Panc1 (cell line): ENCODE results near the gene ADAT3. TPM values are rescaled to one million over a fixed set of nuclear protein-coding genes. Genes with fewer than 3 reads are reported as not detected.
A peak's percentile ranks its signal among the peaks of the same experiment; 100 is the strongest.

Experiments
- ATAC-seq: fragments of 200-7000 bp; cut with Tn5 transposase; 2 replicates; pipeline ENCODE4 v1.9.1; 2020; ENCODE audit warnings: mild to moderate bottlenecking, moderate library complexity
- BruUV-seq: library from RNA; stranded (reverse); fragments of 400-500 nt; replicated peaks from 2 replicates; lab custom pipeline; 2021; lab: Mats Ljungman, UMichigan
- CTCF ChIA-PET: fragments of 300-600 bp; sonication (Branson Sonifier 250); formaldehyde crosslinking; loops from one replicate; lab custom pipeline; 2022; ENCODE audit warnings: antibody characterized with exemption; lab: Charles Lee
- POLR2A ChIA-PET: fragments of 300-600 bp; sonication (Branson Sonifier 250); formaldehyde crosslinking; loops from one replicate; lab custom pipeline; 2022; ENCODE audit warnings: antibody characterized with exemption; lab: Charles Lee
- DNase-seq: peaks from one replicate; pipeline ENCODE4 v3.0.0-alpha.2; 2010; ENCODE audit warnings: low read depth, low spot score
- H3K27ac ChIP-seq: 2 replicates; pipeline ENCODE4 v1.5.1; 2011; ENCODE audit warnings: mild to moderate bottlenecking, low read length, inconsistent platforms
- H3K27me3 ChIP-seq: fragments of 200-500 bp; sonication (Bioruptor generic); 2 replicates; pipeline ENCODE4 v1.6.0; 2014; ENCODE audit warnings: low read length, inconsistent platforms; ENCODE audit not compliant: control insufficient read depth, insufficient read depth
- H3K36me3 ChIP-seq: fragments of 200-500 bp; sonication (Bioruptor generic); 2 replicates; pipeline ENCODE4 v1.5.1; 2014; ENCODE audit warnings: inconsistent platforms, mild to moderate bottlenecking, low read length, moderate library complexity; ENCODE audit not compliant: control insufficient read depth, insufficient read depth
- H3K4me1 ChIP-seq: 2 replicates; pipeline ENCODE4 v1.5.1; 2011; ENCODE audit warnings: inconsistent platforms, mild to moderate bottlenecking, low read length, moderate library complexity; ENCODE audit not compliant: control insufficient read depth, insufficient read depth
- H3K4me3 ChIP-seq, 2 experiments: 2 replicates each; pipeline ENCODE4 v1.5.1; 2011 to 2012; ENCODE audit warnings: low read depth in 2 of 2, low read length in 2 of 2, mild to moderate bottlenecking in 2 of 2, inconsistent platforms in 1 of 2, moderate library complexity in 1 of 2
- H3K9me3 ChIP-seq: fragments of 200-500 bp; sonication (Bioruptor generic); 2 replicates; pipeline ENCODE4 v1.5.1; 2014; ENCODE audit warnings: low read depth, mild to moderate bottlenecking, inconsistent platforms, low read length, moderate library complexity; ENCODE audit not compliant: control insufficient read depth, insufficient read depth
- POLR2AphosphoS5 ChIP-seq: IDR thresholded peaks from 2 replicates; pipeline ENCODE4 v1.6.1; 2012; ENCODE audit warnings: mild to moderate bottlenecking, low read depth, low read length, moderate library complexity
- REST ChIP-seq, 2 experiments: IDR thresholded peaks; 2 replicates each; pipeline ENCODE4 v1.6.1; 2011 to 2012; ENCODE audit warnings: low read depth in 2 of 2, control low read depth in 1 of 2, low read length in 1 of 2, mild to moderate bottlenecking in 1 of 2, moderate library complexity in 1 of 2; ENCODE audit not compliant: insufficient read depth in 1 of 2
- SIN3A ChIP-seq: IDR thresholded peaks from 2 replicates; pipeline ENCODE4 v1.6.1; 2012; ENCODE audit warnings: low read depth, mild to moderate bottlenecking, low read length, moderate library complexity, borderline replicate concordance; ENCODE audit not compliant: insufficient read depth
- TCF7L2 ChIP-seq: IDR thresholded peaks from 2 replicates; pipeline ENCODE4 v1.6.1; 2011; ENCODE audit warnings: mild to moderate bottlenecking, low read depth, low read length, inconsistent platforms
- in situ Hi-C: cut with HindIII; loops from 2 replicates; pipeline ENCODE4 v1.10.0; 2016; ENCODE audit warnings: low sequenced_read_pairs, low pct_unique_long_range_greater_than_20kb
- intact Hi-C: fragments of 100-400 bp; cut with micrococcal nuclease; formaldehyde crosslinking; loops from one replicate; pipeline ENCODE4 v1.10.0; 2022; ENCODE audit not compliant: unreplicated experiment
- total RNA-seq: library from RNA; stranded (reverse); gene quantifications from one replicate; pipeline ENCODE4 v1.2.1, GENCODE V29; 2021; ENCODE audit not compliant: unreplicated experiment
- TF ChIP-seq, protein P1 (sequence below): fragments of 450-650 bp; IDR thresholded peaks from 2 replicates; pipeline ENCODE4 v1.5.1; 2017; ENCODE audit warnings: mild to moderate bottlenecking

ADAT3 gene
- total RNA-seq, 1 experiment from 2014 or later: 8.9 TPM

- H3K9me3 ChIP-seq: no peaks in the 10 kb centered on the region
- in situ Hi-C loops (no loop called here), intact Hi-C loops (no loop called here)
- H3K36me3 ChIP-seq: no peaks in the 10 kb centered on the region
- ChIA-PET CTCF (interaction anchor here (0.7 kb wide), 1 partner anchor 465 kb away, joined by 8 read pairs; the partner anchor contains the start of gene REEP6), POLR2A (no interaction called here)
- no peak for DNase-seq
- no peak overlapping the region for H3K27ac ChIP-seq
- H3K27me3 ChIP-seq: no peaks in the 10 kb centered on the region
- no TSS peak for BruUV-seq
- ATAC-seq: no peak
- H3K4me3 ChIP-seq: no peak overlapping the region
- no peak for TF ChIP-seq SIN3A
- TF ChIP-seq REST (IDR thresholded peaks at IDR 0.05; ENCODE audit: insufficient read depth in 1 of 2, low read depth in 2 of 2, low read length in 1 of 2): no peak
- no peak for TF ChIP-seq POLR2AphosphoS5
- TF ChIP-seq, protein P1, sequence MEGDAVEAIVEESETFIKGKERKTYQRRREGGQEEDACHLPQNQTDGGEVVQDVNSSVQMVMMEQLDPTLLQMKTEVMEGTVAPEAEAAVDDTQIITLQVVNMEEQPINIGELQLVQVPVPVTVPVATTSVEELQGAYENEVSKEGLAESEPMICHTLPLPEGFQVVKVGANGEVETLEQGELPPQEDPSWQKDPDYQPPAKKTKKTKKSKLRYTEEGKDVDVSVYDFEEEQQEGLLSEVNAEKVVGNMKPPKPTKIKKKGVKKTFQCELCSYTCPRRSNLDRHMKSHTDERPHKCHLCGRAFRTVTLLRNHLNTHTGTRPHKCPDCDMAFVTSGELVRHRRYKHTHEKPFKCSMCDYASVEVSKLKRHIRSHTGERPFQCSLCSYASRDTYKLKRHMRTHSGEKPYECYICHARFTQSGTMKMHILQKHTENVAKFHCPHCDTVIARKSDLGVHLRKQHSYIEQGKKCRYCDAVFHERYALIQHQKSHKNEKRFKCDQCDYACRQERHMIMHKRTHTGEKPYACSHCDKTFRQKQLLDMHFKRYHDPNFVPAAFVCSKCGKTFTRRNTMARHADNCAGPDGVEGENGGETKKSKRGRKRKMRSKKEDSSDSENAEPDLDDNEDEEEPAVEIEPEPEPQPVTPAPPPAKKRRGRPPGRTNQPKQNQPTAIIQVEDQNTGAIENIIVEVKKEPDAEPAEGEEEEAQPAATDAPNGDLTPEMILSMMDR: no peak
- TF ChIP-seq TCF7L2: no peak
- no peaks in the 10 kb centered on the region for H3K4me1 ChIP-seq
These were observed 50.9 kb downstream of the ADAT3 start for GRCh38 chr19:1956122-1956494.

DNA sequence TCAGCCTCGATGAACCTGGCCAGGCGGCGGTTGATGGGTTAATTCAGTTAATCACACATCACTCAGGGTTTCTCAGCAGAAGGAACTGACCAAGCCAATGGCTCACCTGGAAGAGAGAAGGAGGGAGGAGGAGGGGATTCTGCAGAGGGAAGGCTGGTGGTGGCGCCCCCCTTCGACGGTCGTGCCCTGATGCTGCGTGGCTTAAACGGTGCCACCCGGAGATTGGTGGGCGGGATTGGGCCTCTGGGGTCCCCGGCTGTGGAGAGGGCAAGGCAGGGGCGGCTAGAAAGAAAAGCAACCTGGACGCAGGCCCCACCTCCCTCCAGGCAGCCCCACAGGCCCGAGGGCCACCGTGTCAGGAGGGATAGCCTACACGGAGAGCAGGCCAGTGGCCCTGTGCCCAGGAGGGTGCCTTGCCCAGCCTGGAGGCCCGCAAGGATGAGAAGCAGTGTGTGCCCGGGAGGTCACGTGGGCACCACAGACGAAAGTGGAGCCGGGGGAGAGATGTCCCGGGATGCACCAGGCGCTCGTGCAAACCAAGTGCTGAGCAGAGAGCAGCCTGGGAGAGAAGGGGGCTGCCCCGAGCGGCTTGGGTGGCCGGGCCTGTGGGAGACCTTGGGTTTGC, 51.8 kb downstream of the ADAT3 start:
- no peaks in the 10 kb centered on the region for H3K4me1 ChIP-seq
- POLR2A ChIA-PET: no interaction called here
- H3K36me3 ChIP-seq: no peaks in the 10 kb centered on the region
- DNase-seq: no peak
- no peaks in the 10 kb centered on the region for H3K27me3 ChIP-seq
- BruUV-seq: no TSS peak
- in situ Hi-C loops (no loop called here), intact Hi-C loops (no loop called here)
- H3K27ac ChIP-seq: no peak overlapping the region
- ATAC-seq: peak; percentile 24; the same call in 1 of the 2 replicates
- CTCF ChIA-PET: no interaction called here
- H3K9me3 ChIP-seq: no peaks in the 10 kb centered on the region
- no peak for TF ChIP-seq REST (IDR thresholded peaks at IDR 0.05; ENCODE audit: insufficient read depth in 1 of 2, low read depth in 2 of 2, low read length in 1 of 2)
- no peak for TF ChIP-seq POLR2AphosphoS5
- TF ChIP-seq, protein P1: no peak
- TF ChIP-seq SIN3A: no peak
- TF ChIP-seq TCF7L2: no peak
- H3K4me3 ChIP-seq: no peak overlapping the region
